HuH-7 (cell line): ENCODE results near the gene ADAM8.

Source experiments
- DNase-seq: peaks from one replicate; pipeline ENCODE4 v3.0.0; 2011; ENCODE audit warnings: low spot score

Gene ADAM8

DNA sequence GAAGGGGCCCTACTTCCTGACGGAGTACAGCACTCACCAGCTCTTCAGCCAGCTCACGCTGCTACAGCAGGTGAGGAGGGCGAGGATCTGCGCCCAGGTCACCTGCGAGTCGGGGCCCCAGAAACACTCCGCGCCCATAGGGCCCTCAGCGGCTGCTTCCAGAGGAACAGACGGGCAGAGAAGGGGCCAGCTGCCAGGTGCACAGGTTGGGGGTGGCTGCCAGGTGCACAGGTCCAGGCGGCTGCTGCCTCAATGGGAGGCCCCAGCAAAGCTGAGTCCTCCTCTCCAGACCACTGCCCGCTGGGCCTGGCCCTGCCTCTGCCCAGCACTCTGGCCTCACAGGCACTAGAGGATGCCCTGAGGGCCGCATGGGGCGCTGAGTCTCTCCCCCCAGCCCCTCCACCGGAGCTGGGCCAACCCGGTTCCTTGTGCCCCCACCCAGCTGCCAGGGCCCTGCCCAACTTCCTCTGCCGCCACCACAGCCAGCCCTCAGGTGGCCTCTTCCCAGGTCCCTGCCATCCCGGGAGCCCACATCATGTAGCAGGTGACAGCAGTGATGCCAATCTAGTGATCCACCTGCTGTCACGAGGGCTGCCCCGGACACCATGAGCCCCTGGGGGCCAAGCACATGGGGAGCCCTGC is 63.7 kb downstream of the ADAM8 start:
- DNase-seq, result no peak
